CD4-positive, alpha-beta T cell (primary cell): ENCODE measurements around the gene FILIP1. TPM values are rescaled to one million over a fixed set of nuclear protein-coding genes. Genes with fewer than 3 reads are reported as not detected.

Experiments
- ATAC-seq: fragments of 200-7000 bp; cut with Tn5 transposase; one replicate; pipeline ENCODE4 v1.10.0; 2022; ENCODE audit warnings: mild to moderate bottlenecking; ENCODE audit not compliant: poor library complexity
- CTCF ChIA-PET: fragments of 350-600 bp; sonication (Branson Sonifier 250); formaldehyde crosslinking; loops from one replicate; lab custom pipeline; 2021; ENCODE audit warnings: antibody characterized with exemption, inconsistent platforms; lab: Charles Lee
- POLR2A ChIA-PET: fragments of 350-600 bp; sonication (Branson Sonifier 250); formaldehyde crosslinking; loops from one replicate; lab custom pipeline; 2021; ENCODE audit warnings: antibody characterized with exemption, inconsistent platforms; lab: Charles Lee
- DNase-seq, 14 experiments: peaks; one replicate each; pipeline ENCODE4 v3.0.0-alpha.2; 2013 to 2020; ENCODE audit warnings: mixed read lengths in 2 of 14
- H3K27ac ChIP-seq, 2 donors: one replicate each; pipeline versions ENCODE4 v1.5.1 to v1.7.0; 2013; ENCODE audit warnings: low read length in 2 of 2, low read depth in 1 of 2, mild to moderate bottlenecking in 1 of 2
- H3K27me3 ChIP-seq, 2 experiments: 1 replicate in 1 of 2; 2 replicates in 1 of 2; pipeline versions ENCODE4 v1.6.1 to v1.7.0; 2013; ENCODE audit warnings: low read length in 2 of 2, control low read depth in 1 of 2, mild to moderate bottlenecking in 1 of 2, moderate library complexity in 1 of 2; ENCODE audit not compliant: insufficient read depth in 2 of 2, control insufficient read depth in 1 of 2
- H3K36me3 ChIP-seq: one replicate; pipeline ENCODE4 v1.6.1; 2013; ENCODE audit warnings: low read length, control low read depth; ENCODE audit not compliant: insufficient read depth
- H3K4me1 ChIP-seq: one replicate; pipeline ENCODE4 v1.6.1; 2013; ENCODE audit warnings: low read length, control low read depth; ENCODE audit not compliant: insufficient read depth
- H3K4me3 ChIP-seq: one replicate; pipeline ENCODE4 v1.5.1; 2013; ENCODE audit warnings: mild to moderate bottlenecking, low read length, moderate library complexity
- H3K9me3 ChIP-seq, 2 experiments: 1 replicate in 1 of 2; 2 replicates in 1 of 2; pipeline versions ENCODE4 v1.6.1 to v1.7.0; 2013; ENCODE audit warnings: low read length in 2 of 2, mild to moderate bottlenecking in 2 of 2, control low read depth in 1 of 2, moderate library complexity in 1 of 2; ENCODE audit not compliant: control insufficient read depth in 1 of 2, insufficient read depth in 1 of 2
- H3K27ac Mint-ChIP-seq: one replicate; pipeline ENCODE4 v1.8.0; 2020; ENCODE audit warnings: mixed read lengths
- H3K27me3 Mint-ChIP-seq: one replicate; pipeline ENCODE4 v1.8.0; 2021; ENCODE audit warnings: mixed read lengths
- H3K36me3 Mint-ChIP-seq: one replicate; pipeline ENCODE4 v1.8.0; 2021; ENCODE audit warnings: low read depth, mixed read lengths
- H3K4me1 Mint-ChIP-seq: one replicate; pipeline ENCODE4 v1.8.0; 2021; ENCODE audit warnings: low read depth, mixed read lengths
- H3K4me3 Mint-ChIP-seq: one replicate; pipeline ENCODE4 v1.8.0; 2020; ENCODE audit warnings: mild to moderate bottlenecking, mixed read lengths
- H3K9me3 Mint-ChIP-seq: one replicate; pipeline ENCODE4 v1.8.0; 2020; ENCODE audit warnings: mixed read lengths
- intact Hi-C, 2 experiments: fragments of 100-400 bp; cut with DNase I in 1 of 2; cut with micrococcal nuclease in 1 of 2; formaldehyde crosslinking; loops; one replicate each; pipeline versions ENCODE4 v1.15.1 to v1.9.0; 2023 to 2025; cut with DNase I, micrococcal nuclease
- total RNA-seq, 174 experiments: library from RNA in 2 of 174; stranded (reverse) in 2 of 174; gene quantifications; one replicate each; pipeline ENCODE4 v1.2.3 and lab custom pipeline; 2021 to 2026
- TF ChIP-seq, protein P1 (sequence below): fragments of 200-600 bp; IDR thresholded peaks from one replicate; pipeline ENCODE4 v1.8.0; 2022; ENCODE audit warnings: antibody characterized with exemption, mild to moderate bottlenecking

Gene FILIP1
- total RNA-seq, 2 experiments from 2014 or later = 0.06 TPM; not detected in 1

DNA sequence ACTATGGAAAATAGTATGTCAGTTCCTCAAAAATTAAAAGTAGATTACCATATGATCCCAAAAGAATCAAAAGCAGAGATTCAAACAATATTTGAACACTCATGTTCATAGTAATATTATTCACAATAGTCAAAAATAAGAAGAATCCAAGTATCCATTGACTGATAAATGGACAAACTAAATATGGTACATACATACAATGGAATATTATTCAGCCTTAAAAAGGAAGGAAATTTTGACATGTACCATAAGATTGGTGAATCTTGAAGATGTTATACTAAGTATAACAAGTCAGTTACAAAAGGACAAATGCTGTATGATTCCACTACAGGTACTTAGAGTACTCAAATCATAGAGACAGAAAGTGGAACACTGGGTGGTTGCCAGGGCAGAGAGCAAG lies 120.7 kb downstream of the FILIP1 start:
- Histone ChIP-seq H3K4me3 (no peak overlapping the region), H3K27ac (no peak overlapping the region), H3K27me3 (peaks cover 0 to 2% of the 10 kb centered on the region in 2 experiments), H3K4me1 (no peaks in the 10 kb centered on the region), H3K9me3 (no peaks in the 10 kb centered on the region), H3K36me3 (no peaks in the 10 kb centered on the region)
- intact Hi-C loops = no loop called here
- DNase-seq = no peak
- Mint-ChIP-seq H3K4me3 (no peak overlapping the region), H3K4me1 (no peaks in the 10 kb centered on the region), H3K36me3 (no peaks in the 10 kb centered on the region), H3K9me3 (no peaks in the 10 kb centered on the region), H3K27me3 (peaks cover 8% of the 10 kb centered on the region), H3K27ac (no peak overlapping the region)
- POLR2A ChIA-PET = no interaction called here
- CTCF ChIA-PET = no interaction called here
- TF ChIP-seq, protein P1, sequence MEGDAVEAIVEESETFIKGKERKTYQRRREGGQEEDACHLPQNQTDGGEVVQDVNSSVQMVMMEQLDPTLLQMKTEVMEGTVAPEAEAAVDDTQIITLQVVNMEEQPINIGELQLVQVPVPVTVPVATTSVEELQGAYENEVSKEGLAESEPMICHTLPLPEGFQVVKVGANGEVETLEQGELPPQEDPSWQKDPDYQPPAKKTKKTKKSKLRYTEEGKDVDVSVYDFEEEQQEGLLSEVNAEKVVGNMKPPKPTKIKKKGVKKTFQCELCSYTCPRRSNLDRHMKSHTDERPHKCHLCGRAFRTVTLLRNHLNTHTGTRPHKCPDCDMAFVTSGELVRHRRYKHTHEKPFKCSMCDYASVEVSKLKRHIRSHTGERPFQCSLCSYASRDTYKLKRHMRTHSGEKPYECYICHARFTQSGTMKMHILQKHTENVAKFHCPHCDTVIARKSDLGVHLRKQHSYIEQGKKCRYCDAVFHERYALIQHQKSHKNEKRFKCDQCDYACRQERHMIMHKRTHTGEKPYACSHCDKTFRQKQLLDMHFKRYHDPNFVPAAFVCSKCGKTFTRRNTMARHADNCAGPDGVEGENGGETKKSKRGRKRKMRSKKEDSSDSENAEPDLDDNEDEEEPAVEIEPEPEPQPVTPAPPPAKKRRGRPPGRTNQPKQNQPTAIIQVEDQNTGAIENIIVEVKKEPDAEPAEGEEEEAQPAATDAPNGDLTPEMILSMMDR = no peak
- no peak for ATAC-seq

DNA sequence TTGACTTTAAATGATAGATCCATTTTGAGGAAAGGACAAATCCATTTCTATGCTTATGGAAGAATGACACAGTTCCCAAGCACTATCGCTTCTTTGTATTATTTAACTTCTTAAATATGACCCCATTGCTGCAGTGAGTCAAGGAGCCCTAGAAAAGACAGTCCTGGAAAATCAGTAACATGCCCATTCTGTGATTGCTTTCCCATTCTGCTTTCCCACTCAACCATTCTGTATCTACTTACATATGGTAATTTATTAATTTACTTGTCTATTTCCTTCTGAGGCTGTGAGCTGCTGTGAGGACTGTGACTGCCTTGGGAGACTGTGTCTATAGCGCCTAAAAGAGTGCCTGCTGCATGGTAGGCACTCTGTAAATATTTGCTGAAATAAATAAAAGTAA lies 123.6 kb downstream of the FILIP1 start:
- TF ChIP-seq, protein P1 = no peak
- intact Hi-C loops = no loop called here
- no peaks in the 10 kb centered on the region for H3K4me1 ChIP-seq
- H3K27ac Mint-ChIP-seq = no peak overlapping the region
- CTCF ChIA-PET = no interaction called here
- no peaks in the 10 kb centered on the region for H3K36me3 Mint-ChIP-seq
- H3K4me1 Mint-ChIP-seq = no peaks in the 10 kb centered on the region
- H3K36me3 ChIP-seq = no peaks in the 10 kb centered on the region
- H3K4me3 ChIP-seq = no peak overlapping the region
- DNase-seq (no peak), ATAC-seq (no peak)
- H3K9me3 Mint-ChIP-seq = no peaks in the 10 kb centered on the region
- no peaks in the 10 kb centered on the region for H3K9me3 ChIP-seq
- H3K4me3 Mint-ChIP-seq = no peak overlapping the region
- no peak overlapping the region for H3K27ac ChIP-seq
- H3K27me3 ChIP-seq = peaks cover 0 to 2% of the 10 kb centered on the region in 2 experiments
- POLR2A ChIA-PET = no interaction called here
- peaks cover 9% of the 10 kb centered on the region for H3K27me3 Mint-ChIP-seq

DNA sequence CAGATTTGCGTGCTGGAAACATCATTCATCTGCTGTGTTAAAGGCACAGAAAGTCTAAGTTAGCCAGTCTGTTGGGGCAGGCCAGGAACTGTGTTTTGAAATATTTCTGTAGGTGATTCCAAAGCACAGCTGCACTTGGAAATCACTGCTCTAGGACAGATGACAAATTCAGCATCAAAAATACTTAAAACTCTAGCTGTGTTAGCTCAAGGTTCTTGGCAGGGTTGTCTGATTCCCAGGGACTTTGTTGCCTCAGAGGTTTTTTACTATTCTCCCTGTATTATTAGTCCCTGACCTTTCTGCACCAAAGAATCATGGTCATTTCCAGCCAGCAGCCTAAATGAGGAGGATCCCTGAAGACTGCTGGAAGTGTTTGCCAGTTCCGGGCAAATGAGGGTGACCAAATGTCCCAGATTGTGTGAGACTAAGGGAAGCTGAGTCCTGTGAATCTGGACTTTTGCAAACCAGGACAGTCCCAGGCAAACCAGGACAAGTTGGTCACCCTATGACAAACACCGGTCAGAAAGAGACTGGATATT lies 124.7 kb downstream of the FILIP1 start:
- intact Hi-C loops = no loop called here
- ATAC-seq (no peak), DNase-seq (no peak)
- no peak overlapping the region for H3K27ac Mint-ChIP-seq
- no peak overlapping the region for H3K27ac ChIP-seq
- H3K27me3 Mint-ChIP-seq = peaks cover 12% of the 10 kb centered on the region
- no peaks in the 10 kb centered on the region for H3K36me3 ChIP-seq
- TF ChIP-seq, protein P1 = no peak
- peaks cover 0 to 2% of the 10 kb centered on the region in 2 experiments for H3K27me3 ChIP-seq
- H3K9me3 ChIP-seq = no peaks in the 10 kb centered on the region
- no peaks in the 10 kb centered on the region for H3K4me1 Mint-ChIP-seq
- no peaks in the 10 kb centered on the region for H3K9me3 Mint-ChIP-seq
- H3K4me3 Mint-ChIP-seq = no peak overlapping the region
- no peak overlapping the region for H3K4me3 ChIP-seq
- H3K4me1 ChIP-seq = no peaks in the 10 kb centered on the region
- ChIA-PET POLR2A (no interaction called here), CTCF (no interaction called here)
- H3K36me3 Mint-ChIP-seq = no peaks in the 10 kb centered on the region
